Uterus (tissue), 2 donors: ENCODE data around the gene BNC2.

ENCODE experiments used
- CTCF ChIP-seq, 4 experiments: fragments of 200-600 bp in 2 of 4; fragments of 450-650 bp in 2 of 4; sonication (generic) in 2 of 4; IDR thresholded peaks; one replicate each; pipeline ENCODE4 v1.5.1; 2016 to 2019; ENCODE audit warnings: antibody characterized with exemption in 4 of 4, mild to moderate bottlenecking in 2 of 4, moderate library complexity in 1 of 4
- POLR2A ChIP-seq, 2 donors: fragments of 450-650 bp; IDR thresholded peaks; one replicate each; pipeline ENCODE4 v1.6.1; 2016; ENCODE audit warnings: antibody characterized with exemption in 2 of 2, mild to moderate bottlenecking in 1 of 2, moderate library complexity in 1 of 2

DNA sequence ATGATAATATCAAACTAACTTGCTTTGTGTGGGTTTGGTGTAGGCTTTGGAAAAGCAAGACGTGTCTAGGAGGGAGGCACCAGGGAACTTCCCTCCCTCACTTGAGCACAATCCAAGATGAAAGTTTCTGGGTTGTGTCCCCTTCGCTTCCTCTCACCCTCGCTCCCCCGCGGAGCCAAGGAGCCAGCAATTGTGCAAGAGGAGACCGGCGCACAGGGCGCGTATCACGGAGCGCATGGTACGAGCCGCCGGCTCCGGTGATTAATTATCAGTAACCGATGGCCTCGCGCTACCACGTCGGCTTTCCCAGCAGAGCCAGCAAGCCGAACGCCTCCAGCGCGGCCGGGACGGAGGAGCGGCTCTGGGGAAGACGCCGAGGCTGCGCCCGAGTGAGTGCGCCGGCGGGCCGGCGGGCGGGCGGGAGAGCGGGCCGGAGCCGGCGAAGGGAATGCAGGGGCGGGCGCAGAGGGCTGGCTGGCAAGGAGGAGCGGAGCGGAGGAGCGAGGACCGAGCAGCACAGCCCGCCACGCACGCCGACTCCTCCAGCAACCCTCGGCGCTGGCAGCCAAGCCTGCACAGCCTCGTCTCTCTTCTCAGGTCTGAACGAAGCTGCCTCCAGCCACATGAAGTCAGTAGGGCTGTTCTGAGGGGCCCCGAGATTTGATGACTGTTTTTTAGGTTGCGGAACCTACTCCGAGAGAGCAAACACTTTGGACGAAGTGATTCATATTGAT, 143.6 kb downstream of the BNC2 start:
- peak in 1 of 2 donors; percentile 69 for TF ChIP-seq POLR2A (IDR thresholded peaks at IDR 0.05)
- TF ChIP-seq CTCF (IDR thresholded peaks at IDR 0.05): no peak
